Loucy (cell line): Measurements from ENCODE around the gene VMAC.

Experiments
- CTCF ChIP-seq: fragments of 200-600 bp; sonication (generic); conservative IDR thresholded peaks from 2 replicates; pipeline ENCODE4 v1.5.1; 2014; ENCODE audit warnings: mild to moderate bottlenecking, antibody characterized with exemption, low read length
- EZH2phosphoT487 ChIP-seq: fragments of 200-600 bp; IDR thresholded peaks from 2 replicates; pipeline ENCODE4 v1.6.1; 2018; ENCODE audit warnings: antibody characterized with exemption, mild to moderate bottlenecking, moderate library complexity, borderline replicate concordance

- TF ChIP-seq CTCF, result no peak
- no peak for TF ChIP-seq EZH2phosphoT487
Measured at GRCh38 chr19:5864013-5864720, 40.5 kb upstream of the VMAC start.
